ENCODE measurements around the gene NSL1.
"Not testable (repeated sequence)": the region's sequence is repeated elsewhere in the genome, so short reads cannot be mapped to it uniquely, and the experiment has no call there.

NSL1 gene

GRCh38 chr1:212782422-212783154 lies 9.0 kb downstream of the NSL1 start:
- DNase-seq (ENCODE audit: low read depth in 2 of 2) = no peak

GRCh38 chr1:212781225-212781624 lies 10.4 kb downstream of the NSL1 start:
- no peak for DNase-seq (ENCODE audit: low read depth in 2 of 2)

- DNase-seq (ENCODE audit: low read depth in 2 of 2) = no peak
These were observed 10.8 kb downstream of the NSL1 start for GRCh38 chr1:212780759-212781158.

- not testable (repeated sequence) for DNase-seq (ENCODE audit: low read depth in 2 of 2)
These were observed 12.5 kb downstream of the NSL1 start for GRCh38 chr1:212779086-212779485.

- no peak for DNase-seq (ENCODE audit: low read depth in 2 of 2)
These were observed 14.4 kb downstream of the NSL1 start for GRCh38 chr1:212777151-212777550.

GRCh38 chr1:212775241-212775640 lies 16.3 kb downstream of the NSL1 start:
- no peak for DNase-seq (ENCODE audit: low read depth in 2 of 2)

GRCh38 chr1:212774584-212774983 lies 17.0 kb downstream of the NSL1 start:
- no peak for DNase-seq (ENCODE audit: low read depth in 2 of 2)

- no peak for DNase-seq (ENCODE audit: low read depth in 2 of 2)
These were observed 18.6 kb downstream of the NSL1 start for GRCh38 chr1:212773011-212773410.

GRCh38 chr1:212771341-212771740 lies 20.2 kb downstream of the NSL1 start:
- DNase-seq (ENCODE audit: low read depth in 2 of 2) = no peak

GRCh38 chr1:212769459-212770167 lies 22.0 kb downstream of the NSL1 start:
- no peak for DNase-seq (ENCODE audit: low read depth in 2 of 2)

GRCh38 chr1:212766825-212767224 lies 24.8 kb downstream of the NSL1 start:
- not testable (repeated sequence) for DNase-seq (ENCODE audit: low read depth in 2 of 2)

- DNase-seq (ENCODE audit: low read depth in 2 of 2) = not testable (repeated sequence)
These were observed 26.8 kb downstream of the NSL1 start for GRCh38 chr1:212764718-212765281.

- no peak for DNase-seq (ENCODE audit: low read depth in 2 of 2)
These were observed 28.7 kb downstream of the NSL1 start for GRCh38 chr1:212762839-212763238.

- DNase-seq (ENCODE audit: low read depth in 2 of 2) = no peak
These were observed 29.3 kb downstream of the NSL1 start for GRCh38 chr1:212762234-212762633.

- DNase-seq (ENCODE audit: low read depth in 2 of 2) = peak; percentile 15 to 59
These were observed 31.3 kb downstream of the NSL1 start for GRCh38 chr1:212760126-212760823.

- no peak for DNase-seq (ENCODE audit: low read depth in 2 of 2)
These were observed 31.9 kb downstream of the NSL1 start for GRCh38 chr1:212759683-212760082.

- no peak for DNase-seq (ENCODE audit: low read depth in 2 of 2)
These were observed 36.9 kb downstream of the NSL1 start for GRCh38 chr1:212754680-212755079.

GRCh38 chr1:212754193-212754592 lies 37.4 kb downstream of the NSL1 start:
- no peak for DNase-seq (ENCODE audit: low read depth in 2 of 2)

GRCh38 chr1:212753749-212754148 lies 37.8 kb downstream of the NSL1 start:
- no peak for DNase-seq (ENCODE audit: low read depth in 2 of 2)

GRCh38 chr1:212752934-212753497 lies 38.6 kb downstream of the NSL1 start:
- no peak for DNase-seq (ENCODE audit: low read depth in 2 of 2)

- no peak for DNase-seq (ENCODE audit: low read depth in 2 of 2)
These were observed 39.2 kb downstream of the NSL1 start for GRCh38 chr1:212752252-212752933.

Data from stimulated activated CD4-positive, alpha-beta T cell treated with anti-CD3 and anti-CD28 coated beads, Interleukin-15, amount 100 ng/mL, for 48 hours (primary cell).